Naive thymus-derived CD4-positive, alpha-beta T cell (primary cell): Measurements from ENCODE around the gene RAD51D. TPM values are rescaled to one million over a fixed set of nuclear protein-coding genes. Genes with fewer than 3 reads are reported as not detected.
A peak's percentile ranks its signal among the peaks of the same experiment; 100 is the strongest.
"Not testable (repeated sequence)": the region's sequence is repeated elsewhere in the genome, so short reads cannot be mapped to it uniquely, and the experiment has no call there.

Experiments used
- ATAC-seq: fragments of 150-1000 bp; cut with Tn5 transposase; 2 replicates; pipeline ENCODE4 v1.10.0; 2021; ENCODE audit warnings: mild to moderate bottlenecking, moderate library complexity
- CTCF ChIA-PET: fragments of 350-600 bp; sonication (Branson Sonifier 250); formaldehyde crosslinking; loops from one replicate; lab custom pipeline; 2021; ENCODE audit warnings: antibody characterized with exemption; lab: Charles Lee
- POLR2A ChIA-PET: fragments of 350-600 bp; sonication (Branson Sonifier 250); formaldehyde crosslinking; loops from one replicate; lab custom pipeline; 2021; ENCODE audit warnings: antibody characterized with exemption, inconsistent platforms; lab: Charles Lee
- DNase-seq, 9 donors: peaks; one replicate each; pipeline versions ENCODE4 v3.0.0 to v3.0.0-alpha.2; 2020 to 2022; ENCODE audit warnings: mixed read lengths in 1 of 9
- H3K27ac ChIP-seq: one replicate; pipeline ENCODE4 v1.7.0; 2013; ENCODE audit warnings: mild to moderate bottlenecking, low read depth, low read length, moderate library complexity
- H3K27me3 ChIP-seq, 2 donors: one replicate each; pipeline ENCODE4 v1.7.0; 2013; ENCODE audit warnings: low read length in 2 of 2, mild to moderate bottlenecking in 2 of 2, moderate library complexity in 2 of 2; ENCODE audit not compliant: control insufficient read depth in 2 of 2, insufficient read depth in 2 of 2
- H3K36me3 ChIP-seq, 3 experiments: 1 replicate in 2 of 3; 2 replicates in 1 of 3; pipeline ENCODE4 v1.7.0; 2013; ENCODE audit warnings: low read length in 3 of 3, mild to moderate bottlenecking in 3 of 3, moderate library complexity in 1 of 3; ENCODE audit not compliant: insufficient read depth in 3 of 3, control insufficient read depth in 2 of 3
- H3K4me1 ChIP-seq, 2 donors: one replicate each; pipeline ENCODE4 v1.7.0; 2013; ENCODE audit warnings: low read length in 2 of 2, mild to moderate bottlenecking in 2 of 2, moderate library complexity in 1 of 2; ENCODE audit not compliant: control insufficient read depth in 2 of 2, insufficient read depth in 2 of 2
- H3K4me3 ChIP-seq: 2 replicates; pipeline ENCODE4 v1.7.0; 2013; ENCODE audit warnings: mild to moderate bottlenecking, low read length
- H3K9me3 ChIP-seq, 3 experiments: 1 replicate in 2 of 3; 2 replicates in 1 of 3; pipeline ENCODE4 v1.7.0; 2013; ENCODE audit warnings: low read length in 3 of 3; ENCODE audit not compliant: control insufficient read depth in 2 of 3
- H3K27ac Mint-ChIP-seq, 9 donors: one replicate each; pipeline ENCODE4 v1.8.0; 2020 to 2022; ENCODE audit warnings: mixed read lengths in 9 of 9, mild to moderate bottlenecking in 8 of 9, moderate library complexity in 5 of 9, inconsistent platforms in 2 of 9
- H3K27me3 Mint-ChIP-seq, 5 donors: one replicate each; pipeline ENCODE4 v1.8.0; 2021 to 2022; ENCODE audit warnings: mixed read lengths in 5 of 5, mild to moderate bottlenecking in 1 of 5
- H3K36me3 Mint-ChIP-seq, 5 donors: one replicate each; pipeline ENCODE4 v1.8.0; 2020 to 2022; ENCODE audit warnings: mixed read lengths in 5 of 5, mild to moderate bottlenecking in 3 of 5, inconsistent platforms in 1 of 5
- H3K4me1 Mint-ChIP-seq, 7 donors: one replicate each; pipeline ENCODE4 v1.8.0; 2020 to 2022; ENCODE audit warnings: mixed read lengths in 7 of 7, mild to moderate bottlenecking in 3 of 7, inconsistent platforms in 1 of 7
- H3K4me3 Mint-ChIP-seq, 10 donors: one replicate each; pipeline ENCODE4 v1.8.0; 2020 to 2022; ENCODE audit warnings: mild to moderate bottlenecking in 10 of 10, mixed read lengths in 10 of 10, moderate library complexity in 6 of 10, inconsistent platforms in 2 of 10
- H3K9me3 Mint-ChIP-seq, 11 donors: one replicate each; pipeline ENCODE4 v1.8.0; 2020 to 2022; ENCODE audit warnings: mixed read lengths in 11 of 11, mild to moderate bottlenecking in 4 of 11, inconsistent platforms in 1 of 11, moderate library complexity in 1 of 11
- intact Hi-C, 2 donors: fragments of 100-400 bp; cut with micrococcal nuclease; formaldehyde crosslinking; loops; one replicate each; pipeline ENCODE4 v1.15.1; 2023
- polyA plus RNA-seq, 2 donors: library from polyadenylated mRNA; unstranded; fragments of 300-500 nt; fragmentation: Illumina TruSeq; gene quantifications; one replicate each; pipeline ENCODE4 v1.2.3, GENCODE V29; 2021
- total RNA-seq, 6 experiments: library from RNA in 5 of 6; stranded (reverse) in 5 of 6; gene quantifications; 1 replicate in 5 of 6; 2 replicates in 1 of 6; pipeline ENCODE4 v1.2.3 and lab custom pipeline; 2021 to 2026

The RAD51D gene
- total and polyA plus RNA-seq, 7 experiments from 2014 or later = 7.0 to 34.2 (median 17.6) TPM

GRCh38 chr17:35046245-35046644 is 73.4 kb downstream of the RAD51D start:
- H3K9me3 Mint-ChIP-seq = no peaks in the 10 kb centered on the region
- intact Hi-C loops = loop anchor here (1.0 to 2.0 kb wide), 6 partner anchors 8 to 65 kb away; partner anchors contain the start of genes RFFL (in 2 of the 2) and LIG3 (in 1 of the 2)
- H3K4me1 Mint-ChIP-seq = peaks cover 47 to 83% (median 69%) of the 10 kb centered on the region in 7 donors
- H3K27me3 Mint-ChIP-seq = no peaks in the 10 kb centered on the region
- peak overlapping the region; percentile 85 to 97 (median 93) for H3K27ac Mint-ChIP-seq
- ChIA-PET POLR2A (interaction anchor here (0.8 to 10.3 kb wide), 16 partner anchors 9 to 85 kb away, joined by 3 to 132 read pairs (median 4); partner anchors contain the start of genes CCT6B, RAD51D, RFFL and ZNF830), CTCF (interaction anchor here (0.6 to 2.1 kb wide), 3 partner anchors 18 to 33 kb away, joined by 3 to 19 read pairs (median 3); partner anchors contain the start of gene RFFL)
- Histone ChIP-seq H3K36me3 (no peaks in the 10 kb centered on the region), H3K27ac (peak overlapping the region; percentile 69), H3K9me3 (no peaks in the 10 kb centered on the region), H3K27me3 (no peaks in the 10 kb centered on the region), H3K4me3 (peak overlapping the region; percentile 45), H3K4me1 (peaks cover 74 to 75% of the 10 kb centered on the region in 2 donors)
- DNase-seq = no peak
- H3K36me3 Mint-ChIP-seq = peaks cover under 1 to 18% (median 7%) of the 10 kb centered on the region in 5 donors
- peak overlapping the region; percentile 71 to 92 (median 84) for H3K4me3 Mint-ChIP-seq
- ATAC-seq = no peak

GRCh38 chr17:35045458-35045979 is 74.1 kb downstream of the RAD51D start:
- ATAC-seq, intact Hi-C loops, H3K27me3 ChIP-seq, DNase-seq, H3K9me3 ChIP-seq, H3K27me3 Mint-ChIP-seq, H3K36me3 ChIP-seq, H3K9me3 Mint-ChIP-seq: not testable (repeated sequence)
- H3K4me1 Mint-ChIP-seq = peaks cover 43 to 85% (median 73%) of the 10 kb centered on the region in 7 donors
- POLR2A ChIA-PET = interaction anchor here (1.0 to 10.3 kb wide), 6 partner anchors 9 to 23 kb away, joined by 3 to 132 read pairs (median 6); partner anchors contain the start of gene RFFL
- peak overlapping the region; percentile 71 to 92 (median 84) for H3K4me3 Mint-ChIP-seq
- peak overlapping the region; percentile 85 to 97 (median 93) for H3K27ac Mint-ChIP-seq
- Histone ChIP-seq H3K4me3 (peak overlapping the region; percentile 45), H3K4me1 (peaks cover 68 to 69% of the 10 kb centered on the region in 2 donors), H3K27ac (peak overlapping the region; percentile 69)
- peaks cover 4 to 20% (median 13%) of the 10 kb centered on the region in 5 donors for H3K36me3 Mint-ChIP-seq
- CTCF ChIA-PET = interaction anchor here (0.7 kb wide), 1 partner anchor 22 kb away, joined by 3 read pairs; no protein-coding TSS in a partner anchor

DNA sequence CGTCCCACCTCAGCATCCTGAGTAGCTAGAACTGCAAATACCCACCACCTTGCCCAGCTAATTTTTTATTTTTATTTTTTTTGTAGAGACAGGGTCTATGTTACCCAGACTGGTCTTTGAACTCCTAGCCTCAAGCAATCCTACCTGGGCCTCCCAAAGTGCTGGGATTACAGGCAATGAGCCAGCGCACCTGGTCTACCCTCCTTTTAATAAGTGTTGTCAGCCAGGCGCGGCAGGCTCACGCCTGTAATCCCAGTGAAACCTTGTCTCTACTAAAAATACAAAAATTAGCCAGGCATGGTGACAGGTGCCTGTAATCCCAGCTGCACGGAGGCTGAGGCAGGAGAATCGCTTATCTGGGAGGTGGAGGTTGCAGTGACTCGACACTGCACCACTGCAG is 75.5 kb downstream of the RAD51D start:
- Histone ChIP-seq H3K9me3 (no peaks in the 10 kb centered on the region), H3K27me3 (no peaks in the 10 kb centered on the region), H3K4me3 (no peak overlapping the region), H3K27ac (peak overlapping the region; percentile 69), H3K36me3 (no peaks in the 10 kb centered on the region), H3K4me1 (peaks cover 54 to 55% of the 10 kb centered on the region in 2 donors)
- Mint-ChIP-seq H3K27ac (peak overlapping the region in 8 of 9 donors; percentile 85 to 97 (median 94)), H3K36me3 (peaks cover 7 to 23% (median 15%) of the 10 kb centered on the region in 5 donors), H3K4me3 (peak overlapping the region in 6 of 10 donors; percentile 12 to 86 (median 60)), H3K27me3 (no peaks in the 10 kb centered on the region), H3K4me1 (peaks cover 40 to 84% (median 75%) of the 10 kb centered on the region in 7 donors), H3K9me3 (peaks cover 0 to 2% (median 0%) of the 10 kb centered on the region in 11 donors)
- DNase-seq (no peak), ATAC-seq (no peak)
- ChIA-PET CTCF (interaction anchor here (0.6 to 1.8 kb wide), 3 partner anchors 10 to 76 kb away, joined by 3 to 7 read pairs (median 5); partner anchors contain the start of gene RAD51D), POLR2A (interaction anchor here (0.7 to 2.0 kb wide), 5 partner anchors 10 to 21 kb away, joined by 3 to 7 read pairs (median 4); partner anchors contain the start of gene RFFL)
- intact Hi-C loops = no loop called here

Other genes with a start within 250 kb of the RAD51D start
- 1 to 10 TPM; 1.6 to 3.8 (median 2.4) TPM for gene CCT6B, start 158.4 kb downstream of the RAD51D start, total RNA-seq
- 1 to 10 TPM; 1.3 TPM for gene CCT6B, start 158.4 kb downstream of the RAD51D start, polyA plus RNA-seq
- 10 to 100 TPM; 26.9 to 47.3 (median 44.9) TPM for gene ZNF830, start 158.3 kb downstream of the RAD51D start, total RNA-seq
- gene ZNF830, start 158.3 kb downstream of the RAD51D start, polyA plus RNA-seq = 10 to 100 TPM; 20.6 to 30.1 TPM
- gene LIG3, start 139.3 kb downstream of the RAD51D start, total RNA-seq = 10 to 100 TPM; 50.2 to 60.3 (median 52.0) TPM
- gene LIG3, start 139.3 kb downstream of the RAD51D start, polyA plus RNA-seq = 10 to 100 TPM; 14.4 to 15.0 TPM
- 10 to 100 TPM; 45.0 to 74.7 (median 55.7) TPM for gene RFFL, start 56.2 kb downstream of the RAD51D start, total RNA-seq
- 10 to 100 TPM; 36.4 to 47.1 TPM for gene RFFL, start 56.2 kb downstream of the RAD51D start, polyA plus RNA-seq
- not detected for gene FNDC8, start 1.8 kb upstream of the RAD51D start, total RNA-seq
- gene FNDC8, start 1.8 kb upstream of the RAD51D start, polyA plus RNA-seq = not detected
- gene NLE1, start 22.4 kb upstream of the RAD51D start, total RNA-seq = 10 to 100 TPM in 4 of 5 experiments, 1 to 10 TPM in 1; 10.0 to 29.4 (median 21.8) TPM
- gene NLE1, start 22.4 kb upstream of the RAD51D start, polyA plus RNA-seq = 10 to 100 TPM in 1 of 2 donors, 1 to 10 TPM in 1; 6.1 to 10.7 TPM
- under 1 TPM; 0.10 to 0.62 (median 0.29) TPM for gene UNC45B, start 28.0 kb upstream of the RAD51D start, total RNA-seq
- under 1 TPM; 0.10 to 0.22 TPM for gene UNC45B, start 28.0 kb upstream of the RAD51D start, polyA plus RNA-seq
- not detected for gene SLC35G3, start 74.5 kb upstream of the RAD51D start, total RNA-seq
- gene SLC35G3, start 74.5 kb upstream of the RAD51D start, polyA plus RNA-seq = not detected
- gene SLFN5, start 123.2 kb upstream of the RAD51D start, total RNA-seq = 100 to 1,000 TPM in 4 of 5 experiments, 10 to 100 TPM in 1; 80.0 to 199 (median 133) TPM
- gene SLFN5, start 123.2 kb upstream of the RAD51D start, polyA plus RNA-seq = 100 to 1,000 TPM; 103 to 169 TPM